Stimulated activated naive B cell treated with anti-CD40 and anti-IgM and Interleukin-4, amounts not matched to agents 10 μg/mL and 1 μg/mL and 100 μg/mL, for 72 hours (primary cell): ENCODE data around the gene KLK2.
"Not testable (repeated sequence)": the region's sequence is repeated elsewhere in the genome, so short reads cannot be mapped to it uniquely, and the experiment has no call there.

ENCODE experiments used
- ATAC-seq, 2 donors: fragments of 150-1000 bp; cut with Tn5 transposase; replicated peaks; 2 replicates each; pipeline ENCODE4 v1.10.0; 2021; ENCODE audit warnings: moderate library complexity in 1 of 2
- DNase-seq: peaks from one replicate; pipeline ENCODE4 v3.0.0; 2021
- H3K27ac Mint-ChIP-seq: one replicate; pipeline ENCODE4 v1.8.0; 2022; ENCODE audit warnings: mild to moderate bottlenecking, mixed read lengths
- H3K27me3 Mint-ChIP-seq, 2 donors: one replicate each; pipeline ENCODE4 v1.8.0; 2022; ENCODE audit warnings: mixed read lengths in 2 of 2
- H3K36me3 Mint-ChIP-seq, 2 donors: one replicate each; pipeline ENCODE4 v1.8.0; 2022; ENCODE audit warnings: mixed read lengths in 2 of 2, mild to moderate bottlenecking in 1 of 2
- H3K4me1 Mint-ChIP-seq, 2 donors: one replicate each; pipeline ENCODE4 v1.8.0; 2022; ENCODE audit warnings: mixed read lengths in 2 of 2, mild to moderate bottlenecking in 1 of 2
- H3K4me3 Mint-ChIP-seq, 2 donors: one replicate each; pipeline ENCODE4 v1.8.0; 2022; ENCODE audit warnings: mild to moderate bottlenecking in 2 of 2, mixed read lengths in 2 of 2, moderate library complexity in 1 of 2
- H3K9me3 Mint-ChIP-seq, 2 donors: one replicate each; pipeline ENCODE4 v1.8.0; 2022; ENCODE audit warnings: mixed read lengths in 2 of 2, mild to moderate bottlenecking in 1 of 2

Gene KLK2

GRCh38 chr19:50893047-50893736 lies 20.0 kb downstream of the KLK2 start:
- H3K36me3 Mint-ChIP-seq = peaks cover 1 to 10% of the 10 kb centered on the region in 2 donors
- no peak overlapping the region for H3K27ac Mint-ChIP-seq
- peaks cover 22 to 27% of the 10 kb centered on the region in 2 donors for H3K27me3 Mint-ChIP-seq
- H3K4me3 Mint-ChIP-seq = no peak overlapping the region
- ATAC-seq (no peak), DNase-seq (no peak)
- peaks cover 4 to 14% of the 10 kb centered on the region in 2 donors for H3K9me3 Mint-ChIP-seq
- H3K4me1 Mint-ChIP-seq = peaks cover 37 to 63% of the 10 kb centered on the region in 2 donors

DNA sequence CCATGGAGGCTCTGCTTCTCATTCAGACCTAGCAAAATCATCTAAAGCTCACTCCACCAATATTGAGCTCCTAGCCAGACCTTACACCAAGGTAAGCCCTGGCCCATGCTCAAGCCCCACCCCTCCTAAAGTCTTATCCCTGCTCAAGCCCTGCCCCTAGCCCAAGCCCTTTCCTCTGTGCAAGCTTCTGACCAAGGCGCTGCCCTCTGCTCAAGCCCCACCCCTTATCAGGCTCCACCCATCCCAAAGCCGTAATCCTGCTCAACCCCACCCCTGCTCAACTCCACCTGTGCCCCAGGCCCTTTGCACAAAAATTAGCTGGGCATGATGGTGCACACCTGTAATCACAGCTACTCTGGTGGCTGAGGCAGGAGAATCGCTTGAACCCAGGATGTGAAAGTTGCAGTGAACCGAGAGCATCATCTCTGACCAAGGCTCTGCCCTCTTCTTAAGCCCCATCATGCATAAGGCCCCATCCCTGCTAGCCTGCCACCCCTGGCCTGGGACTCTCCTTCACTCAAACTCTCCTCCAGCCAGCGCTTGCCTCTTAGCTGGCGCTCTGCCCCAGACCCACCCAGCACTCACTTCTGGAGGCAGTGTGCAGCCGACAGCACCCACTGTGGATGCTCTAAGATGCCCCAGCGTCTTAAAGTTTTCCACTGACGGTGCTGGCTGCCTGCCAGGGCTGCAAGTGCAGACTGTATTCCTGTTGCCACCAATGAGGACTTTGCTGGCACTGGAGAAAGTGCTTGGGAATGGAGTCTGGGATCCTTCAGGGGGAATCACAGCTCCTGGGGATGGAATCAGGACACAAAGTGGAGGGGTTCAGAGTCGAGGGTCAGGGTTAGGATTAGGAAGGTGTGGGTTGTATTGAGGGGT lies 21.5 kb downstream of the KLK2 start:
- no peak for DNase-seq
- Mint-ChIP-seq H3K9me3 (peaks cover 4 to 14% of the 10 kb centered on the region in 2 donors), H3K27me3 (peaks cover 17 to 24% of the 10 kb centered on the region in 2 donors), H3K4me1 (peaks cover 40 to 74% of the 10 kb centered on the region in 2 donors), H3K36me3 (peaks cover 1 to 10% of the 10 kb centered on the region in 2 donors), H3K27ac (peak overlapping the region; percentile 65), H3K4me3 (no peak overlapping the region)
- no peak for ATAC-seq

- Mint-ChIP-seq H3K4me1 (peaks cover 34 to 64% of the 10 kb centered on the region in 2 donors), H3K4me3 (peak overlapping the region; percentile 15 to 24), H3K9me3 (peaks cover 4 to 14% of the 10 kb centered on the region in 2 donors), H3K27ac (peak overlapping the region; percentile 95), H3K27me3 (peaks cover 17 to 24% of the 10 kb centered on the region in 2 donors)
- not testable (repeated sequence) for ATAC-seq, H3K36me3 Mint-ChIP-seq, DNase-seq
Measured at GRCh38 chr19:50896089-50896590, 22.9 kb downstream of the KLK2 start.

- H3K27me3 Mint-ChIP-seq = peaks cover 17 to 24% of the 10 kb centered on the region in 2 donors
- peak overlapping the region; percentile 9 to 33 for H3K4me3 Mint-ChIP-seq
- peak overlapping the region; percentile 95 for H3K27ac Mint-ChIP-seq
- ATAC-seq = peak; percentile 98
- peaks cover 1 to 10% of the 10 kb centered on the region in 2 donors for H3K36me3 Mint-ChIP-seq
- peak; percentile 84 for DNase-seq
- H3K9me3 Mint-ChIP-seq = peaks cover 4 to 14% of the 10 kb centered on the region in 2 donors
- H3K4me1 Mint-ChIP-seq = peaks cover 29 to 59% of the 10 kb centered on the region in 2 donors
Measured at GRCh38 chr19:50896591-50897190, 23.5 kb downstream of the KLK2 start.

- DNase-seq (no peak), ATAC-seq (peak; percentile 37 to 45)
- Mint-ChIP-seq H3K4me3 (peak overlapping the region; percentile 9 to 33), H3K27ac (peak overlapping the region; percentile 95), H3K27me3 (peaks cover 17 to 24% of the 10 kb centered on the region in 2 donors), H3K36me3 (peaks cover 1 to 10% of the 10 kb centered on the region in 2 donors), H3K9me3 (peaks cover 4 to 14% of the 10 kb centered on the region in 2 donors), H3K4me1 (peaks cover 29 to 54% of the 10 kb centered on the region in 2 donors)
Measured at GRCh38 chr19:50897191-50897607, 24.0 kb downstream of the KLK2 start.

- Mint-ChIP-seq H3K4me3 (no peak overlapping the region), H3K27ac (peak overlapping the region; percentile 95), H3K27me3 (peaks cover 17 to 24% of the 10 kb centered on the region in 2 donors), H3K36me3 (peaks cover 1 to 10% of the 10 kb centered on the region in 2 donors), H3K4me1 (peaks cover 27 to 50% of the 10 kb centered on the region in 2 donors), H3K9me3 (peaks cover 4 to 14% of the 10 kb centered on the region in 2 donors)
- ATAC-seq (no peak), DNase-seq (no peak)
Measured at GRCh38 chr19:50897612-50898011, 24.4 kb downstream of the KLK2 start.

DNA sequence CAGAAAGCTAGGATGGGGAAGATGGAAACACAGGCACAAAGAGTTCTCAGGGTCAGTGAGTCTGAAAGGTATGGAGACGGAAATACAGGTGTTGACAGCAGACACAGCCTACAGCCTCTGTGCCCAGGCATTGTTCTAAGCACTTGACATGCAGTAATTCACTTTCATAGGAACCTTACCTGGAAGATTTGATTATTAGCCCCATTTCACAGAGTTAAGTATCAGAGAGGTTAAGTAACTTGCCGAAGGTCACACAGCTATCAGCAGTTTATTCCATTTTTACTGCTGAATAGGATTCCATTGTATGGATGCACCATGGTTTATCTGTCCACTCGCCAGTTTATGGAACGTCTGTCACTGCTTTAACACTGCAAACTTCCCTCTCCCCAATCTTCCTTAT lies 24.8 kb downstream of the KLK2 start:
- peaks cover 1 to 10% of the 10 kb centered on the region in 2 donors for H3K36me3 Mint-ChIP-seq
- peaks cover 27 to 49% of the 10 kb centered on the region in 2 donors for H3K4me1 Mint-ChIP-seq
- H3K4me3 Mint-ChIP-seq = no peak overlapping the region
- peaks cover 21 to 24% of the 10 kb centered on the region in 2 donors for H3K27me3 Mint-ChIP-seq
- DNase-seq (no peak), ATAC-seq (no peak)
- H3K9me3 Mint-ChIP-seq = peaks cover 4 to 14% of the 10 kb centered on the region in 2 donors
- peak overlapping the region; percentile 95 for H3K27ac Mint-ChIP-seq

- H3K27me3 Mint-ChIP-seq = peaks cover 19 to 22% of the 10 kb centered on the region in 2 donors
- DNase-seq (no peak), ATAC-seq (no peak)
- H3K36me3 Mint-ChIP-seq = peaks cover 0 to 10% of the 10 kb centered on the region in 2 donors
- peaks cover 4 to 14% of the 10 kb centered on the region in 2 donors for H3K9me3 Mint-ChIP-seq
- H3K4me1 Mint-ChIP-seq = peaks cover 25 to 43% of the 10 kb centered on the region in 2 donors
- no peak overlapping the region for H3K27ac Mint-ChIP-seq
- H3K4me3 Mint-ChIP-seq = no peak overlapping the region
Measured at GRCh38 chr19:50899569-50899968, 26.3 kb downstream of the KLK2 start.

GRCh38 chr19:50902640-50903039 lies 29.4 kb downstream of the KLK2 start:
- Mint-ChIP-seq H3K36me3 (no peaks in the 10 kb centered on the region), H3K4me3 (no peak overlapping the region), H3K4me1 (peaks cover 6 to 15% of the 10 kb centered on the region in 2 donors), H3K9me3 (peaks cover 0 to 3% of the 10 kb centered on the region in 2 donors), H3K27ac (no peak overlapping the region), H3K27me3 (peaks cover 16 to 30% of the 10 kb centered on the region in 2 donors)
- ATAC-seq = no peak
- no peak for DNase-seq

GRCh38 chr19:50906217-50906616 lies 33.0 kb downstream of the KLK2 start:
- no peak for DNase-seq

GRCh38 chr19:50908336-50908735 lies 35.1 kb downstream of the KLK2 start:
- Mint-ChIP-seq H3K4me1 (peaks cover 12 to 17% of the 10 kb centered on the region in 2 donors), H3K4me3 (no peak overlapping the region), H3K36me3 (no peaks in the 10 kb centered on the region), H3K27ac (no peak overlapping the region), H3K9me3 (no peaks in the 10 kb centered on the region), H3K27me3 (peaks cover 6 to 67% of the 10 kb centered on the region in 2 donors)
- DNase-seq = no peak
- no peak for ATAC-seq

More at GRCh38 chr19:50906217-50906616, 33.0 kb downstream of the KLK2 start:
- Mint-ChIP-seq H3K4me3 (no peak overlapping the region), H3K9me3 (no peaks in the 10 kb centered on the region), H3K27ac (no peak overlapping the region), H3K36me3 (no peaks in the 10 kb centered on the region), H3K27me3 (peaks cover 12 to 57% of the 10 kb centered on the region in 2 donors), H3K4me1 (peaks cover 12 to 17% of the 10 kb centered on the region in 2 donors)
- ATAC-seq = no peak

DNA sequence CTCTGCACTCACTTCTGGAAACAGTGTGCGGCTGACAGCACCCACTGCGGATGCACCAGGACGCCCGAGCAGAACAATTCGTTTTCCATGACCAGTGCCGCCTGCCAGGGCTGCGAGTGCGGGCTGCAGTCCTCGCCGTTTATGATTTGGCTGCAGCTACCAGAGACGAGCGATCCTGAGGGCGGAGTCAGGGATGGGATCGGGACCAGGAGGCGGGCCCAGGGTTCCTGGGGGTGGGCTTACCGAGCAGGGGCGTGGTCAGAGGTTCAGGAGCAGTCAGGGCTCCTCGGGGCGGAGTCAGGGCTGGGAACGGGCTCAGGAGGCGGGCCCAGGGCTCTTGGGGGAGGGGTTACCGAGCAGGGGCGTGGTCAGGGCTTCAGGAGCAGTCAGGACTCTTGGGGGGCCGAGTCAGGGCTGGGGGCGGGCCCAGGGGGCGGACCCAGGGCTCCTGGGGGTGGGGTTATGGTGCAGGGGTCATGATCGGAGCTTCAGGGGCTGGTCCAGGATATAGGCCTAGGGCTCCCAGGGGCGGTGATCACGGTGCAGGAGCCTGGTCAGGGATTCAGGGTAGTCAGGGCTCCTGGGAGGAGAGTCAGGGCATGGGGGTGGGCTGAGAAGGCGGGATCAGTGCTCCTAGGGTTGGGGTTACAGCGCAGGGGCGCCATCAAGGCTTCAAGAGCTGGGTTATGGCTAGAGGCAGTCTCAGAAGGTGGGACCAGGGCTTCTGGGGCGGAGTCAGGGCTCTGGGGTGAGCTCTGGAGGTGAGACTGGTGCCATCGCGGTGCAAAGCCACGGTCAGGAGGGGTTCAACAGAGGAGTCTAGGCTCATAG lies 36.2 kb downstream of the KLK2 start:
- H3K36me3 Mint-ChIP-seq = no peaks in the 10 kb centered on the region
- H3K4me3 Mint-ChIP-seq = peak overlapping the region; percentile 69 to 74
- no peak for DNase-seq
- no peak overlapping the region for H3K27ac Mint-ChIP-seq
- H3K27me3 Mint-ChIP-seq = peaks cover 6 to 63% of the 10 kb centered on the region in 2 donors
- peaks cover 12 to 17% of the 10 kb centered on the region in 2 donors for H3K4me1 Mint-ChIP-seq
- H3K9me3 Mint-ChIP-seq = no peaks in the 10 kb centered on the region
- ATAC-seq = peak; percentile 59 to 71

- H3K4me3 Mint-ChIP-seq = no peak overlapping the region
- DNase-seq (no peak), ATAC-seq (no peak)
- no peaks in the 10 kb centered on the region for H3K36me3 Mint-ChIP-seq
- H3K9me3 Mint-ChIP-seq = no peaks in the 10 kb centered on the region
- peaks cover 12 to 17% of the 10 kb centered on the region in 2 donors for H3K4me1 Mint-ChIP-seq
- H3K27me3 Mint-ChIP-seq = peaks cover 6 to 62% of the 10 kb centered on the region in 2 donors
- H3K27ac Mint-ChIP-seq = no peak overlapping the region
Measured at GRCh38 chr19:50910722-50911121, 37.5 kb downstream of the KLK2 start.
